Panc1 (cell line): ENCODE results near the gene TAX1BP1. TPM values are rescaled to one million over a fixed set of nuclear protein-coding genes. Genes with fewer than 3 reads are reported as not detected.

Source experiments
- ATAC-seq: fragments of 200-7000 bp; cut with Tn5 transposase; 2 replicates; pipeline ENCODE4 v1.9.1; 2020; ENCODE audit warnings: mild to moderate bottlenecking, moderate library complexity
- BruUV-seq: library from RNA; stranded (reverse); fragments of 400-500 nt; replicated peaks from 2 replicates; lab custom pipeline; 2021; lab: Mats Ljungman, UMichigan
- CTCF ChIA-PET: fragments of 300-600 bp; sonication (Branson Sonifier 250); formaldehyde crosslinking; loops from one replicate; lab custom pipeline; 2022; ENCODE audit warnings: antibody characterized with exemption; lab: Charles Lee
- POLR2A ChIA-PET: fragments of 300-600 bp; sonication (Branson Sonifier 250); formaldehyde crosslinking; loops from one replicate; lab custom pipeline; 2022; ENCODE audit warnings: antibody characterized with exemption; lab: Charles Lee
- DNase-seq: peaks from one replicate; pipeline ENCODE4 v3.0.0-alpha.2; 2010; ENCODE audit warnings: low read depth, low spot score
- H3K27ac ChIP-seq: 2 replicates; pipeline ENCODE4 v1.5.1; 2011; ENCODE audit warnings: mild to moderate bottlenecking, low read length, inconsistent platforms
- H3K27me3 ChIP-seq: fragments of 200-500 bp; sonication (Bioruptor generic); 2 replicates; pipeline ENCODE4 v1.6.0; 2014; ENCODE audit warnings: low read length, inconsistent platforms; ENCODE audit not compliant: control insufficient read depth, insufficient read depth
- H3K36me3 ChIP-seq: fragments of 200-500 bp; sonication (Bioruptor generic); 2 replicates; pipeline ENCODE4 v1.5.1; 2014; ENCODE audit warnings: inconsistent platforms, mild to moderate bottlenecking, low read length, moderate library complexity; ENCODE audit not compliant: control insufficient read depth, insufficient read depth
- H3K4me1 ChIP-seq: 2 replicates; pipeline ENCODE4 v1.5.1; 2011; ENCODE audit warnings: inconsistent platforms, mild to moderate bottlenecking, low read length, moderate library complexity; ENCODE audit not compliant: control insufficient read depth, insufficient read depth
- H3K4me3 ChIP-seq, 2 experiments: 2 replicates each; pipeline ENCODE4 v1.5.1; 2011 to 2012; ENCODE audit warnings: low read depth in 2 of 2, low read length in 2 of 2, mild to moderate bottlenecking in 2 of 2, inconsistent platforms in 1 of 2, moderate library complexity in 1 of 2
- H3K9me3 ChIP-seq: fragments of 200-500 bp; sonication (Bioruptor generic); 2 replicates; pipeline ENCODE4 v1.5.1; 2014; ENCODE audit warnings: low read depth, mild to moderate bottlenecking, inconsistent platforms, low read length, moderate library complexity; ENCODE audit not compliant: control insufficient read depth, insufficient read depth
- POLR2AphosphoS5 ChIP-seq: IDR thresholded peaks from 2 replicates; pipeline ENCODE4 v1.6.1; 2012; ENCODE audit warnings: mild to moderate bottlenecking, low read depth, low read length, moderate library complexity
- SIN3A ChIP-seq: IDR thresholded peaks from 2 replicates; pipeline ENCODE4 v1.6.1; 2012; ENCODE audit warnings: low read depth, mild to moderate bottlenecking, low read length, moderate library complexity, borderline replicate concordance; ENCODE audit not compliant: insufficient read depth
- TCF7L2 ChIP-seq: IDR thresholded peaks from 2 replicates; pipeline ENCODE4 v1.6.1; 2011; ENCODE audit warnings: mild to moderate bottlenecking, low read depth, low read length, inconsistent platforms
- in situ Hi-C: cut with HindIII; loops from 2 replicates; pipeline ENCODE4 v1.10.0; 2016; ENCODE audit warnings: low sequenced_read_pairs, low pct_unique_long_range_greater_than_20kb
- intact Hi-C: fragments of 100-400 bp; cut with micrococcal nuclease; formaldehyde crosslinking; loops from one replicate; pipeline ENCODE4 v1.10.0; 2022; ENCODE audit not compliant: unreplicated experiment
- total RNA-seq: library from RNA; stranded (reverse); gene quantifications from one replicate; pipeline ENCODE4 v1.2.1, GENCODE V29; 2021; ENCODE audit not compliant: unreplicated experiment
- TF ChIP-seq, protein P1 (sequence below): fragments of 450-650 bp; IDR thresholded peaks from 2 replicates; pipeline ENCODE4 v1.5.1; 2017; ENCODE audit warnings: mild to moderate bottlenecking
- TF ChIP-seq, protein P2 (sequence below), 2 experiments: IDR thresholded peaks; 2 replicates each; pipeline ENCODE4 v1.6.1; 2011 to 2012; ENCODE audit warnings: low read depth in 2 of 2, control low read depth in 1 of 2, low read length in 1 of 2, mild to moderate bottlenecking in 1 of 2, moderate library complexity in 1 of 2; ENCODE audit not compliant: insufficient read depth in 1 of 2

TAX1BP1 gene
- total RNA-seq, 1 experiment from 2014 or later = 125 TPM

DNA sequence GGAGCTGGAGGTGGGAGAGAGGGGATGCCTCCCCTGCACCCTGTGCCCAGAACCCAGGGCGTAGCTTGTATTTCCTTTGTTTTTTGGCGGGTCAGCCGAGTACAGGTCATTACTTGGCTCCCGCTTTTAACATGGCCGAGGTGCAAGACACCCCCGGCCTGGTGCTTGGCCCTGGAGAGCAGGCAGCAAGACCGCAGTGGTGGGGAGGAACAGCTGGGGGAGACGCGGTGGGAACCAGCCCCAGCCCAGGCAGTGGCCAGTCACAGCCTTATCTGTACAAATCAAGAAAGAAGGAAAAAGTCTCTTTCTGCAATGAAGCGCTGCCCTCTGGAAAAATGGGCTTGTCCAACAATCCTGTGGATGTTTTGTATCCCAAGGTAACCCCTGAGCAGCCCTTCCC, 99.1 kb downstream of the TAX1BP1 start:
- Histone ChIP-seq H3K4me1 (no peaks in the 10 kb centered on the region), H3K27me3 (no peaks in the 10 kb centered on the region), H3K36me3 (no peaks in the 10 kb centered on the region), H3K4me3 (no peak overlapping the region), H3K9me3 (no peaks in the 10 kb centered on the region), H3K27ac (no peak overlapping the region)
- DNase-seq (no peak), ATAC-seq (no peak)
- ChIA-PET POLR2A (interaction anchor here (0.6 kb wide), 1 partner anchor 1574 kb away, joined by 5 read pairs; no protein-coding TSS in a partner anchor), CTCF (no interaction called here)
- intact Hi-C loops (no loop called here), in situ Hi-C loops (no loop called here)
- TF ChIP-seq TCF7L2 (no peak), SIN3A (no peak)
- TF ChIP-seq, protein P1, sequence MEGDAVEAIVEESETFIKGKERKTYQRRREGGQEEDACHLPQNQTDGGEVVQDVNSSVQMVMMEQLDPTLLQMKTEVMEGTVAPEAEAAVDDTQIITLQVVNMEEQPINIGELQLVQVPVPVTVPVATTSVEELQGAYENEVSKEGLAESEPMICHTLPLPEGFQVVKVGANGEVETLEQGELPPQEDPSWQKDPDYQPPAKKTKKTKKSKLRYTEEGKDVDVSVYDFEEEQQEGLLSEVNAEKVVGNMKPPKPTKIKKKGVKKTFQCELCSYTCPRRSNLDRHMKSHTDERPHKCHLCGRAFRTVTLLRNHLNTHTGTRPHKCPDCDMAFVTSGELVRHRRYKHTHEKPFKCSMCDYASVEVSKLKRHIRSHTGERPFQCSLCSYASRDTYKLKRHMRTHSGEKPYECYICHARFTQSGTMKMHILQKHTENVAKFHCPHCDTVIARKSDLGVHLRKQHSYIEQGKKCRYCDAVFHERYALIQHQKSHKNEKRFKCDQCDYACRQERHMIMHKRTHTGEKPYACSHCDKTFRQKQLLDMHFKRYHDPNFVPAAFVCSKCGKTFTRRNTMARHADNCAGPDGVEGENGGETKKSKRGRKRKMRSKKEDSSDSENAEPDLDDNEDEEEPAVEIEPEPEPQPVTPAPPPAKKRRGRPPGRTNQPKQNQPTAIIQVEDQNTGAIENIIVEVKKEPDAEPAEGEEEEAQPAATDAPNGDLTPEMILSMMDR = no peak
- TF ChIP-seq, protein P2, sequence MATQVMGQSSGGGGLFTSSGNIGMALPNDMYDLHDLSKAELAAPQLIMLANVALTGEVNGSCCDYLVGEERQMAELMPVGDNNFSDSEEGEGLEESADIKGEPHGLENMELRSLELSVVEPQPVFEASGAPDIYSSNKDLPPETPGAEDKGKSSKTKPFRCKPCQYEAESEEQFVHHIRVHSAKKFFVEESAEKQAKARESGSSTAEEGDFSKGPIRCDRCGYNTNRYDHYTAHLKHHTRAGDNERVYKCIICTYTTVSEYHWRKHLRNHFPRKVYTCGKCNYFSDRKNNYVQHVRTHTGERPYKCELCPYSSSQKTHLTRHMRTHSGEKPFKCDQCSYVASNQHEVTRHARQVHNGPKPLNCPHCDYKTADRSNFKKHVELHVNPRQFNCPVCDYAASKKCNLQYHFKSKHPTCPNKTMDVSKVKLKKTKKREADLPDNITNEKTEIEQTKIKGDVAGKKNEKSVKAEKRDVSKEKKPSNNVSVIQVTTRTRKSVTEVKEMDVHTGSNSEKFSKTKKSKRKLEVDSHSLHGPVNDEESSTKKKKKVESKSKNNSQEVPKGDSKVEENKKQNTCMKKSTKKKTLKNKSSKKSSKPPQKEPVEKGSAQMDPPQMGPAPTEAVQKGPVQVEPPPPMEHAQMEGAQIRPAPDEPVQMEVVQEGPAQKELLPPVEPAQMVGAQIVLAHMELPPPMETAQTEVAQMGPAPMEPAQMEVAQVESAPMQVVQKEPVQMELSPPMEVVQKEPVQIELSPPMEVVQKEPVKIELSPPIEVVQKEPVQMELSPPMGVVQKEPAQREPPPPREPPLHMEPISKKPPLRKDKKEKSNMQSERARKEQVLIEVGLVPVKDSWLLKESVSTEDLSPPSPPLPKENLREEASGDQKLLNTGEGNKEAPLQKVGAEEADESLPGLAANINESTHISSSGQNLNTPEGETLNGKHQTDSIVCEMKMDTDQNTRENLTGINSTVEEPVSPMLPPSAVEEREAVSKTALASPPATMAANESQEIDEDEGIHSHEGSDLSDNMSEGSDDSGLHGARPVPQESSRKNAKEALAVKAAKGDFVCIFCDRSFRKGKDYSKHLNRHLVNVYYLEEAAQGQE (IDR thresholded peaks at IDR 0.05; ENCODE audit: insufficient read depth in 1 of 2, low read depth in 2 of 2, low read length in 1 of 2) = no peak
- BruUV-seq = no TSS peak

DNA sequence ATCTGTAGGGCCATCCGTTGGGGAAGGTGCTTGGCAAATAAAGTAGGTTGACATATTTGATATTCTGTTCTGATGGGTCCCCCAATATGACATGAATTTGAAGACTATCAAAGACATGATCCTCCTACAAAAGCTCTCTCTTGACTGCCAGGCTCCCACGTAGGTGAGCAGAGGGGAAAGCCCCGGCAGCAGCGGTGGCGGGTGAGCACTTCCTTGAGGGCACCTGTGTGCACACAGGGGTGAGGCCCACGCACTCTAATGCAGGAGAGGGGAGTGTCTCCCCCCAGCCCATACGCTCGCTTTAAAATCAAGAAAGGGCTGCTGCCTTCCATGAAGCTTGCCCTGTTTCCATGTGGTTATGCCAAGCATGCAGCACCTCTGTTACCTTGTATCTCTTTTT, 100.4 kb downstream of the TAX1BP1 start:
- Histone ChIP-seq H3K4me1 (no peaks in the 10 kb centered on the region), H3K36me3 (no peaks in the 10 kb centered on the region), H3K9me3 (no peaks in the 10 kb centered on the region), H3K27me3 (no peaks in the 10 kb centered on the region), H3K4me3 (no peak overlapping the region), H3K27ac (no peak overlapping the region)
- CTCF ChIA-PET = interaction anchor here (1.0 kb wide), 1 partner anchor 79 kb away, joined by 4 read pairs; no protein-coding TSS in a partner anchor
- POLR2A ChIA-PET = no interaction called here
- intact Hi-C loops = no loop called here
- in situ Hi-C loops = no loop called here
- no peak for ATAC-seq
- TF ChIP-seq POLR2AphosphoS5 = no peak
- TF ChIP-seq, protein P2 (IDR thresholded peaks at IDR 0.05; ENCODE audit: insufficient read depth in 1 of 2, low read depth in 2 of 2, low read length in 1 of 2) = no peak
- TF ChIP-seq TCF7L2 = no peak
- TF ChIP-seq, protein P1 = no peak
- no peak for TF ChIP-seq SIN3A
- no peak for DNase-seq
- no TSS peak for BruUV-seq
